Measurements from ENCODE around the gene CDK3. TPM values are rescaled to one million over a fixed set of nuclear protein-coding genes. Genes with fewer than 3 reads are reported as not detected.
A peak's percentile ranks its signal among the peaks of the same experiment; 100 is the strongest.

The CDK3 gene
- total RNA-seq, 1 experiment from 2014 or later: 11.7 TPM

DNA sequence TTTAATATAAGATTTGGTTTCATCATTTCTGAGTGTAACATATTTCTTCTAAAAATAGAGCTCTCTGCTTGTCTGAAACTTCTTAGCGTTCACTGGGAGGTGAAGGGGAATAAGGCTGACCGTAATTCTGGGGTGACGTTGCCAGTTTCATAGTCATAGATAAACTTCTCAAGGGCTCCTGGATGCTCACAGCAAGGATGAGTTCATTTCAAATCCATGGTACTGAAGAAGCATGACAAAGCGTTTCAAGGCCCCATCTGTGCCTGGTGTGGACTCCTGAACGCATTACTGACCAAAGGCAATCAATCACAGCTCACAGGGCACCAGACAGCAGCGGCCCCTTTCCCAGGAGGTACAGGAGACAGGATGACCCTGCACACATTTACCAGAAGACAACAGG is 38.5 kb downstream of the CDK3 start:
- Histone ChIP-seq H2BK15ac (ENCODE audit: low read depth, low read length) (no peak overlapping the region), H3K56ac (ENCODE audit: insufficient read length, low read depth, low read length) (no peak overlapping the region), H3K18ac (ENCODE audit: insufficient read length, low read depth, low read length) (no peak overlapping the region), H4K5ac (ENCODE audit: insufficient read length, low read depth, low read length) (no peak overlapping the region), H3K4ac (ENCODE audit: low read depth, low read length) (no peak overlapping the region), H3K23me2 (ENCODE audit: insufficient read length, low read depth, low read length, poor library complexity, severe bottlenecking) (no peaks in the 10 kb centered on the region), H2BK12ac (ENCODE audit: insufficient read length, low read depth, low read length) (no peak overlapping the region), H4K20me1 (ENCODE audit: control insufficient read depth, insufficient read depth, insufficient read length) (no peaks in the 10 kb centered on the region), H3K27ac (ENCODE audit: insufficient read length, low read depth, low read length) (no peak overlapping the region), H3K9me3 (ENCODE audit: control insufficient read depth, low read depth, low read length) (no peaks in the 10 kb centered on the region), H3K27me3 (ENCODE audit: insufficient read depth, low read length) (no peaks in the 10 kb centered on the region), H3K79me2 (ENCODE audit: insufficient read depth, low read length) (no peaks in the 10 kb centered on the region), H2BK120ac (ENCODE audit: low read depth, low read length, poor library complexity, severe bottlenecking) (no peak overlapping the region), H3K79me1 (ENCODE audit: insufficient read depth, low read depth, low read length, poor library complexity, severe bottlenecking) (no peaks in the 10 kb centered on the region), H3K23ac (ENCODE audit: insufficient read length, low read depth, low read length) (no peak overlapping the region), H3K14ac (ENCODE audit: insufficient read depth, low read length) (no peak overlapping the region), H3T11ph (ENCODE audit: low read length) (no peak overlapping the region), H3K9ac (ENCODE audit: extremely low read depth, insufficient read length, low read length) (no peak overlapping the region), H4K91ac (ENCODE audit: insufficient read length, low read depth, low read length) (no peak overlapping the region), H4K8ac (replicated peaks; ENCODE audit: insufficient read length, low read depth, low read length) (no peak overlapping the region), H2AK5ac (ENCODE audit: insufficient read length, low read length) (no peak overlapping the region), H3K4me2 (ENCODE audit: insufficient read depth, insufficient read length, low read length) (no peak overlapping the region), H2AFZ (ENCODE audit: low read length) (no peak overlapping the region), H2BK20ac (ENCODE audit: low read depth, low read length, poor library complexity, severe bottlenecking) (no peak overlapping the region), H2BK5ac (ENCODE audit: insufficient read length, low read length) (no peak overlapping the region), H3K4me1 (ENCODE audit: insufficient read depth, low read length) (no peaks in the 10 kb centered on the region; the same call in 1 of the 2 replicates)
- Mint-ChIP-seq H3K27me3 (ENCODE audit: low read depth) (no peaks in the 10 kb centered on the region), H3K27ac (peak overlapping the region in 2 of 3 experiments; percentile 6 to 63; a peak in 4 of 7 replicates), H3K4me3 (no peak overlapping the region; a peak in 1 of 5 replicates), H3K9me3 (no peaks in the 10 kb centered on the region), H3K36me3 (ENCODE audit: insufficient read depth in 1 of 3, low read depth in 3 of 3) (peaks cover 33 to 61% (median 51%) of the 10 kb centered on the region in 3 experiments), H3K4me1 (peaks cover 32 to 59% of the 10 kb centered on the region in 2 experiments)
- no CpG with 5 or more reads among the region's 6 CpGs for WGBS (ENCODE audit: extremely low coverage, insufficient read length, low lambda C conversion rate)
- DNase-seq: no peak
- TF ChIP-seq, protein P1, sequence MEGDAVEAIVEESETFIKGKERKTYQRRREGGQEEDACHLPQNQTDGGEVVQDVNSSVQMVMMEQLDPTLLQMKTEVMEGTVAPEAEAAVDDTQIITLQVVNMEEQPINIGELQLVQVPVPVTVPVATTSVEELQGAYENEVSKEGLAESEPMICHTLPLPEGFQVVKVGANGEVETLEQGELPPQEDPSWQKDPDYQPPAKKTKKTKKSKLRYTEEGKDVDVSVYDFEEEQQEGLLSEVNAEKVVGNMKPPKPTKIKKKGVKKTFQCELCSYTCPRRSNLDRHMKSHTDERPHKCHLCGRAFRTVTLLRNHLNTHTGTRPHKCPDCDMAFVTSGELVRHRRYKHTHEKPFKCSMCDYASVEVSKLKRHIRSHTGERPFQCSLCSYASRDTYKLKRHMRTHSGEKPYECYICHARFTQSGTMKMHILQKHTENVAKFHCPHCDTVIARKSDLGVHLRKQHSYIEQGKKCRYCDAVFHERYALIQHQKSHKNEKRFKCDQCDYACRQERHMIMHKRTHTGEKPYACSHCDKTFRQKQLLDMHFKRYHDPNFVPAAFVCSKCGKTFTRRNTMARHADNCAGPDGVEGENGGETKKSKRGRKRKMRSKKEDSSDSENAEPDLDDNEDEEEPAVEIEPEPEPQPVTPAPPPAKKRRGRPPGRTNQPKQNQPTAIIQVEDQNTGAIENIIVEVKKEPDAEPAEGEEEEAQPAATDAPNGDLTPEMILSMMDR (conservative IDR thresholded peaks at IDR 0.05): no peak

All from H9 (cell line).